Osteocyte (in vitro differentiated cells): ENCODE results near the gene GRIN2C. TPM values are rescaled to one million over a fixed set of nuclear protein-coding genes. Genes with fewer than 3 reads are reported as not detected.

Experiments used
- DNase-seq: peaks from one replicate; pipeline ENCODE4 v3.0.0; 2021; ENCODE audit warnings: mixed read lengths; ENCODE audit not compliant: unreplicated experiment; ENCODE audit errors: extremely low spot score
- H3K27ac Mint-ChIP-seq: one replicate; pipeline ENCODE4 v1.8.0; 2021; ENCODE audit warnings: mild to moderate bottlenecking, mixed read lengths; ENCODE audit not compliant: unreplicated experiment
- H3K27me3 Mint-ChIP-seq: one replicate; pipeline ENCODE4 v1.8.0; 2021; ENCODE audit warnings: mixed read lengths; ENCODE audit not compliant: unreplicated experiment
- H3K36me3 Mint-ChIP-seq: one replicate; pipeline ENCODE4 v1.8.0; 2021; ENCODE audit warnings: mixed read lengths; ENCODE audit not compliant: unreplicated experiment
- H3K4me1 Mint-ChIP-seq: one replicate; pipeline ENCODE4 v1.8.0; 2021; ENCODE audit warnings: mixed read lengths; ENCODE audit not compliant: unreplicated experiment
- H3K4me3 Mint-ChIP-seq: one replicate; pipeline ENCODE4 v1.8.0; 2021; ENCODE audit warnings: mild to moderate bottlenecking, moderate library complexity, mixed read lengths; ENCODE audit not compliant: unreplicated experiment
- H3K9me3 Mint-ChIP-seq: one replicate; pipeline ENCODE4 v1.8.0; 2021; ENCODE audit warnings: mixed read lengths; ENCODE audit not compliant: unreplicated experiment
- total RNA-seq: library from RNA; stranded (reverse); gene quantifications from 2 replicates; pipeline ENCODE4 v1.2.1, GENCODE V29; 2021
- TF ChIP-seq, protein P1 (sequence below): fragments of 200-600 bp; sonication (generic); IDR thresholded peaks from 2 replicates; pipeline ENCODE4 v1.5.0; 2021; ENCODE audit warnings: antibody characterized with exemption, mild to moderate bottlenecking, moderate library complexity

Gene GRIN2C
- total RNA-seq, 1 donor from 2014 or later, result 0.13 TPM

DNA sequence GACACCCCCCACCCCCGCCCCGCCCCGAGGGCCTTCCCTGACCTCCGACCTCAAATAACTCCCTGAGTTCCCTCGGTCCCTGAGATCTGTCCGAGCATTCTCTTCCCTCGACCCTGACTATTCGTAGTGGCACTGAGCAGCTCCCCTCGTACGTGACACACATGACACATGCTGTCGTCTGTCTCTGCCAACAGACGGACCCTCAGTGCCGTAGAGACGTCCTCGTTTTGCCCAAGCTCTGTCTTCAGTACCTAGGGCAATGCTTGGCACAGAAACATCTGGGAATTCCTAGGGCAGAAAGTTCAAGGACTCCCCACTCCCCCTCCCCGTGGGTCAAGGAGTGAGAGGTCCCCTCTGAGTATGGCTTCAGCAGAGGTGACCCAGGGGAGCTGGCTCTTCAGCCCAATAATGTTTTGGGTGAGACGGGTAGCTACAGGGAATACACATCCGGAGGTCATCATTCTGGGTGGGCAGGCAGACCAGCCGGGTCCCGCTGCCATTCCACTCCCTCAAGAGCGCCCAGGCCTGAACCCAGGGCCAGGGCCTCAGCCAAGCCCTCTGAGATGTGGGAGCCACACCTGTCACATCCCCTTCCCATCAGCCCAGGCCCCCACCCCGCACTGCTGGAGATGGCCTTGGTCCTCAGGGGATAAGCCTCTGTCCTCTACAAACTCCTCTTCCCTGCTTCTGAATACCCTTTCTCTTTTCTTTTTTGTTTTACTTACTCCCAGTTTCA lies 34.4 kb upstream of the GRIN2C start:
- Mint-ChIP-seq H3K36me3 (no peaks in the 10 kb centered on the region), H3K4me3 (peak overlapping the region; percentile 65), H3K27ac (no peak overlapping the region), H3K4me1 (peaks cover 3% of the 10 kb centered on the region), H3K27me3 (peaks cover 62% of the 10 kb centered on the region), H3K9me3 (no peaks in the 10 kb centered on the region)
- TF ChIP-seq, protein P1, sequence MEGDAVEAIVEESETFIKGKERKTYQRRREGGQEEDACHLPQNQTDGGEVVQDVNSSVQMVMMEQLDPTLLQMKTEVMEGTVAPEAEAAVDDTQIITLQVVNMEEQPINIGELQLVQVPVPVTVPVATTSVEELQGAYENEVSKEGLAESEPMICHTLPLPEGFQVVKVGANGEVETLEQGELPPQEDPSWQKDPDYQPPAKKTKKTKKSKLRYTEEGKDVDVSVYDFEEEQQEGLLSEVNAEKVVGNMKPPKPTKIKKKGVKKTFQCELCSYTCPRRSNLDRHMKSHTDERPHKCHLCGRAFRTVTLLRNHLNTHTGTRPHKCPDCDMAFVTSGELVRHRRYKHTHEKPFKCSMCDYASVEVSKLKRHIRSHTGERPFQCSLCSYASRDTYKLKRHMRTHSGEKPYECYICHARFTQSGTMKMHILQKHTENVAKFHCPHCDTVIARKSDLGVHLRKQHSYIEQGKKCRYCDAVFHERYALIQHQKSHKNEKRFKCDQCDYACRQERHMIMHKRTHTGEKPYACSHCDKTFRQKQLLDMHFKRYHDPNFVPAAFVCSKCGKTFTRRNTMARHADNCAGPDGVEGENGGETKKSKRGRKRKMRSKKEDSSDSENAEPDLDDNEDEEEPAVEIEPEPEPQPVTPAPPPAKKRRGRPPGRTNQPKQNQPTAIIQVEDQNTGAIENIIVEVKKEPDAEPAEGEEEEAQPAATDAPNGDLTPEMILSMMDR, result no peak
- no peak for DNase-seq

DNA sequence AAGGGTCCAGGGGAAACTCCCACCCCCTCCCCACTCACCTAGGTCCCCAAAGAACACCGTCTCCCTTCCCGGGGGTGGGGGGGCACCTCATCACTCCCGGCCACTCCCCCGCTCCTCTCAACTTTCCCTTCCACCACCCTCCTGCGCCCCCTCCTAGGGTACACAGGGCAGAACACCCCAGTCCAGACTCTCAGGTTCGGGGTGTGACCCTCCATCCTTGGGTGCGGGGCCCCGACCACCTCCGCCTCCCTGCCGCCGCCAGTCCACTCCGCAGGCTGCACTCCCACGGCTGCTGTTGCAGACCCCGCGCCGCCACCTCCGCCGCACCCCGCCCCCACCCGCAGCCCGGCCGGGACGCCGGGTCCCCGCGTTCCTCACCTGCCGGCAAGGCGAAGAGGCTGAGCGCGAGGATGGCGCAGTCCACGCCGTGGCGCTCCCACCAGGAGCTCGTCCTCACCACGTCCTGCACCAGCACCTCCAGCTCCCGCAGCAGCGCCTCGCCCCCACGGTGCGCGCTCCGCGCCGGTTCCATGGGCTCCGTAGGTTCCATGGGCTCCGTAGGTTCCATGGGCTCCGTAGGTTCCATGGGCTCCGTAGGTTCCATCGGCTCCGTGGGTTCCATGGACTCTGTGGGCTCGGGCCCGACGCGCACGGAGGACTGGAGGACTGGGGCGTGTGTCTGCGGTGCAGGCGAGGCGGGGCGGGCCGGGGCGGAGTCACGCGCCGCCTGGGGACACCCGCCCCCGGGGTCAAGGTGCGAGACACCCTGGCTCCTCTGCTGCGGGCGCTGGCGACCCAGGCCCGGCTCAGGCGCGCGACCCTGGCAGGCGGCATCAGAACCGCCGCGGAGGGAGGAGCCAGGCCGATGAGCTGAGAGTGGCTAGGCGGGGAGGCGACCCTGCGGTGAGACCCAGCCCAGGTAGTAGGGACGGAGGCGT lies 33.6 kb upstream of the GRIN2C start, which contains the start of gene FADS6:
Gene FADS6 (minus strand): TSS at position 660 of the 938 bp plus-strand sequence. CDS start 38 bp downstream, at position 622.
- TF ChIP-seq, protein P1, result no peak
- Mint-ChIP-seq H3K4me1 (peaks cover 3% of the 10 kb centered on the region), H3K4me3 (peak within 1 kb of the TSS; percentile 65), H3K9me3 (no peaks in the 10 kb centered on the region), H3K27ac (no peak within 1 kb of the TSS), H3K36me3 (no peaks in the 10 kb centered on the region), H3K27me3 (peaks cover 65% of the 10 kb centered on the region)
- no peak for DNase-seq

DNA sequence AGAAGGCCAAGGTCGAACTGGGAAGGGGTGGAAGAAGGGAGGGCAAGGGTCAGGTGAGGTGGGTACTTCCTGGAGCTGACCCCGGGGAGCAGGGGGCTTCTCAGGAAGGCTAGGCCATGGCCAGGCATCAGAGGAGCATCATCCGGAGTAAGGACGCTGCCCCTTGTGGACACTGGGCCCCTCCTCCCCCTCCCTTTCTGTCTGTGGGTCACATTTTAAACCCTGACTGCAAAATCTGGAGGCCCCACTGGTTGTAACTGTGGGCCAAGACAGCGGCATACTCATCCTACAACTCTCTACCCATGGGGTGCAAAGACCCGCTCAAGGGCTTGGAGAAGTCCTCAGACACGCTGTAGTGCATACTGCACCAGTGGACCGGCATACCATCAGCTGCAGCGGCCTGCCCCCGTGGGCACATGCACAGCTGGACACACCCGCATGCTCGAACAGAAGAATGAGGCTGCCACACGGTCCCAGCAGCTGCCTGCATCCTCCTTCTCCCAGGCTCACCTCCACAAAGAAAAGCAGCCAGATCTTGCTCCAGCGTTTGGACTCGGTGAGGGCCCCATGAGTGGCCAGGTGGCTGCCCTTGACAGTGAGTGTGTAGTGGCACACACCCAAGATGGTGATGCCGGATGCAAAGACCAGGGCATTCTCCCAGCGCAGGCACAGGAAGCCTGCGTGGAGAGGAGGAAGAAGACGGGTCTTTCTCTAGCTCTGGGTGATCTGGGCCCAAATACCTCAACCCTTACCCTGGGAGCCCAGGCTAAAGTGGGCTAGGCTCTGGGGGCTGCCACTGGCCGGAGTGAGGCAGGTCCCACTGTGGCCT lies 32.5 kb upstream of the GRIN2C start:
- H3K27me3 Mint-ChIP-seq, result peaks cover 70% of the 10 kb centered on the region
- no peak overlapping the region for H3K27ac Mint-ChIP-seq
- DNase-seq, result no peak
- H3K4me3 Mint-ChIP-seq, result no peak overlapping the region
- H3K9me3 Mint-ChIP-seq, result no peaks in the 10 kb centered on the region
- TF ChIP-seq, protein P1, result no peak
- H3K36me3 Mint-ChIP-seq, result no peaks in the 10 kb centered on the region
- H3K4me1 Mint-ChIP-seq, result peaks cover 3% of the 10 kb centered on the region

DNA sequence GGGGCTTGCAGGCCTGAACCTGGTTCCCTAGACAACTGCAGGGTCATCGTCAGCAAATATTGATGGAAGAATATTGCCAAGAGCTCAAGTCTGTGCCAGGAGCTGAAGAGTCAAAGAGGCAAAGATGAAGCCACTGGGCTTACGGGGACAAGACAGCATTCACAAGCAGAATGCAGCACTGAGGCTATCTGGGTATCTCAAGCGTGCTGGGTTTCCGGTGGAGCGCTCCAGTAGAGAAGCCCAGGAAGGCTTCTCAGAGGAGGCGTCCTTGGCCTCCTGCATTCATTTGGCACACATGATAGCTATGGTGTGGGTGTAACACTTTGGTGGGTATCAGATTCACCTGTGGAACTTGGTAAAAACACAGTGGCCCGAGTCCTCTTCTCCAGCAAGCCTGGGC lies 30.9 kb upstream of the GRIN2C start:
- TF ChIP-seq, protein P1, result no peak
- Mint-ChIP-seq H3K36me3 (no peaks in the 10 kb centered on the region), H3K27ac (no peak overlapping the region), H3K4me1 (peaks cover 3% of the 10 kb centered on the region), H3K27me3 (peaks cover 64% of the 10 kb centered on the region), H3K9me3 (no peaks in the 10 kb centered on the region), H3K4me3 (no peak overlapping the region)
- DNase-seq, result no peak
